Inferior parietal cortex (tissue), 1 donor: ENCODE measurements around the gene DIAPH1.

Experiments used
- DNase-seq: peaks from one replicate; pipeline ENCODE4 v3.0.0-alpha.2; 2016; ENCODE audit errors: extremely low spot score

The DIAPH1 gene

DNA sequence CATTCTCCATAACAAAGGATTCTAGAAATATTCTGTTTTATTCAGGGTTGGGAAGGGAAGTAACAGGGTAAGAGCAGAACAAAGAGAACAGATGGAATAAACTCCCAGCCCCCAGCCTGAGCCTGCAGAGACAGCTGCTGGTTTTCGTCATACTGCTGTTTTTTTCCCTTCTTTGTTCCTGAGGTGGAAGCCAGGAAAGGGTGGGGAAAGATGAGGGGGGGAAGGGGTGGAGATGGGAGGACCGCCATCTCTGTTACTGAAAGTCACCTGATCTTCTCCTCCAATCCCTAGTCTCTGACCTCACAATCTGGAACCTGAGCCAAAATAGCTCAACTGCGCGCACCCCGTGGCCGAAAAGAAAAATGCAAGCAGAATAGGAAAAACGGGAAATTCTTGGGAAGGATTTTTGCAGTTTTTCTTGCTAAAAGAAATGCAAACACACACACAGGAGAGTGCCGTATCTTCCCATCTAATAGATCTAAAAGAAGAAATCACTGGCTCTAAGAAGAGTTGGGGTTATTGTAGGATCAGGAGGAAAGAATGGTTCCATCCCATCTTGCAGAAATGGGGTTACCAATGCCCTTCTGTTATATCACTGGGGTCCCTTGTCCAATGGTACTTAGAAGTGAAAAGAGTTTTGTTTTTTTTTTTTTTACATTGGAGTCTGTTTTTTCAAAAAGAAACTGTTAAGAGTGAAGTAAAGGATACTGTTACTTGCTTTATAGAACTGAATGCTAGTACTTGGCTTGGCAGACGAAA, 57.9 kb downstream of the DIAPH1 start:
- DNase-seq, result peak; percentile 94

DNA sequence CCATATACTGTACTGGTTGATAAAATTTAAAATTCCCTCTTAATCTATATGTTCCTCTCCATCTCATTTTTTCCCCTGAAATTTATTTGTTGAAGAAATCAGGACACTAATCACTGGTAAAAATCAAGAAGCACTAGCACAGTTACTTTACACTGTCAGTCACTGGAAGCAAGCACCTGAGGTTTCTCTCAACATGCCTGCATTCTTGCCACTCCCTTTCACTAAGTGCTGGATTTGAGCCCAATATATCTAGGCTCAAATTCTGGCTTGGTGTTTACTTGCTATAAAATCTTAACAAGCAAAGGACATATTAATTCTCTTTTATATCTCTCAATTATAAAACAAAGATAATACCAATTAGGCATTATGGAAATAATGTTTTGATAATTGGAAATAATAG, 58.6 kb downstream of the DIAPH1 start:
- DNase-seq, result no peak

DNA sequence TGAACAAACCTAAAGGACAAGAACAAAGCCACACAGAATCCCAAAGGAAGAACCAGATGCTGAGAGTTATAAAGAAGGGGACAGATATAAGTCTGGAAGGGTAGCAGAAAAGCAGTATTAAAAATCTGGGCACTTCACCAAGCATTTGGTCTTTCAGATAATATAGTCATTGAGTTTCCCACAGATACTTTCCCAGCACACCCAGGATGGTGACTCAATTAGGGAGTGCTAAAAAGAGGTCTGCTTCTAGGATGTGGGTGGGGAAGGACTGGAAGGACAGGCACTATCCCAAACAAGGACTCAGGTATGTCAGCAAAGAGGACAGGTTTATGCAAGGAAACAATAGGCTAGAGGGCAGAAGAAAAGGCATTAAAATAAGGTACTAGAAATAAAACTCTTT, 59.3 kb downstream of the DIAPH1 start:
- no peak for DNase-seq

DNA sequence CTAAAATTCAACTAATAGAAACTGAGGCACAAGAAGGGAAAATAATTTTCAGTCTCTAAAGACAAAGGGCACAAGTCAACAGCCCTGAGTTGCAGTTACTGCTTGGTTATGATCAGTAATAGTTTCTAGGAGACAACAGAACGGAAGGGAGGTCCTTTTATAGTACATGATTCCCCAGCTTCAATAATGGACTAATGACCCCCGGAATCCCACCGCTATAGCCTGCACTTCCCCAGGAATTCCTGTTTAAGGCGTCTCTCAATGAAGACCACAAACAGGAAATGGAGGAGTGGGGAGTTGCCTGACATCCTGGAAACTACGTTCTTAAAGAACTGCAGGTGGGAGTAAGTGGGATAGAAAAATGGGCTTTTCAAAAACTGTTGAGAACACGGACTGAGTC, 60.6 kb downstream of the DIAPH1 start:
- no peak for DNase-seq

DNA sequence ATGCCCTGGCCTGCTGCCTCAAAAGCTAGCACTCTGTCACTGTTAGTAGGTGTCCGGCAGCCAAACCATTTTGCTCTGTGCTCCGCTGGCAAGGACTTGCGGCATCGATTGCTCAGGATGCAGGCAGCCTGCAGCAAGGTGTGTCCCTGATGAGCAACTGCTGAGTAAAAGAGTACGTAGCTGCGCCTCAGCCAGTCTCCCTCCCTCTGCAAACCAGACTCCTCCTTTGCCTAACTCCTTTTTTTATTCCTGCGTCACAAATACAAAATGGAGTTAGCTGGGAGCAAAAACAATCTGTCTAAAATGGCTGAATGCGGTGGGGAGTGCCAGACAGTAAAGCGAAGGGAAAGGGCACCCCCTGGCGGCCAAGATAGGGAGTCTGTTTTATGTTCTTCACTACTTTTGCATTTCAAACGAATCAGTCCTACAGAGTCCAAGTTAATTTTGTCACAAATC, 61.1 kb downstream of the DIAPH1 start:
- DNase-seq, result peak; percentile 93

DNA sequence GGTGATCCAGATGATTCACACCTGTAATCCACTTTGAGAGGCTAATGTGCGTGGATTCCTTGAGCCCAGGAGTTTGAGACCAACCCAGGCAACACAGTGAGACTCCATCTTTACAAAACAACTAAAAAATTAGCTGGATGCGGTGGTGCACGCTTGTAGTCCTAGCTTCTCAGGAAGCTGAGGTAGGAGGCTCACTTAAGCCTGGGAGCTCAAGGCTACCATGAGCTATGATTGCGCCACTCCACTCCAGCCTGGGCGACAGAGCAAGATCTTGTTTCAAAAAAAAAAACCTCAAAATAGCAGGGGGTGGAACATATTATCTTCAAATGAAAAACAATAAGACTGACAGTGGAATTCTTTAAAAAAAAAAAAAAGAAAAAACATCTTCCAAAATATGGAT, 70.9 kb downstream of the DIAPH1 start:
- no peak for DNase-seq

GRCh38 chr5:141547488-141547887, 71.3 kb downstream of the DIAPH1 start:
- DNase-seq, result no peak

DNA sequence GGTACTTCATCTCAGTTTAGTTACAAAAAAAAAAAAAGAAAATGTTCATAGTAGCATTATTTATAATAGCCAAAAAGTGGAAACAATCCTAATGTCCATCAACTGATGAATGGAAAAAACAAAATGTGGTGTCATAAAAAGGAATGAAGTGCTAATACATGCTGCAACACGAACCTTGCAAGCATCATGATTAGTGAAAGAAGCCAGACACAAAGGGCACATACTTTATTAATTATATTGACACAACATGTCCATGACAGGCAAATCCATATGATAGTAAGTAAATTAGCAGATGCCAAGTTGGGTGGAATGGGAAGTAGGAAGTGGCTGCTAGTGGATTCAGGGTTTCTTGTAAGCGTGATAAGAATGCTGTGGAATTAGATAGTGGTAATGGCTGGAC, 75.7 kb downstream of the DIAPH1 start:
- no peak for DNase-seq

DNA sequence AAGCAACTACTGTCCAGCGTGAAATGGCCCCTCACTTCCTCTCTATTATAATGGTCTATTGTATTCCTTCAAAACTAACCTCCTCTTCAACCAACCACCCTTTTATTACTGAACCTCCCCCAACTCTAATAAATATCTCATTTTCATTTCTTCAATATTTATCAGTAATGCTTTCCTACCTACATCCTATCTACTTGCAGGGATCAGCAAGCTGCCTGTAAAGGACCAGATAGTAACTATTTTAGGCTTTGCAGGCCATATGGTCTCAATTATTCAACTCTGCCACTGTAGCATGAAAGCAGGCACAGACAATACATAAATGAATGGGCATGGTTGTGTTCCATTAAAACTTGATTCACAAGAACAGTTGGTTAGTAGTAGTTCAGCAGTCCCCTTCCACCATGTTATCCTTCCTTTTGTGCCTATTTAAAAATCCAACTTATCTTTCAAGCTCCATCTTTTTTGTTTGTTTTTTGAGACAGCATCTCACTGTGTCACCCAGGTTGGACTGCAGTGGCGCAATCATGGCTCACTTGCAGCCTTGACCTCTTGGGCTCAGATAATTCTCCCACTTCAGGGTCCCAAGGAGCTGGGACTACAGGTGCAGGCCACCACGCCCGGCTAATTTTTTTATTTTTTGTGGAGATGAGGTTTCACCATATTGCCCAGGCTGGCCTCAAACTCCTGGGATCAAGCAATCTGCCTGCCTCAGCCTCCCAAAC, 84.1 kb downstream of the DIAPH1 start:
- DNase-seq, result no peak

GRCh38 chr5:141533897-141534296, 84.9 kb downstream of the DIAPH1 start:
- DNase-seq, result no peak

DNA sequence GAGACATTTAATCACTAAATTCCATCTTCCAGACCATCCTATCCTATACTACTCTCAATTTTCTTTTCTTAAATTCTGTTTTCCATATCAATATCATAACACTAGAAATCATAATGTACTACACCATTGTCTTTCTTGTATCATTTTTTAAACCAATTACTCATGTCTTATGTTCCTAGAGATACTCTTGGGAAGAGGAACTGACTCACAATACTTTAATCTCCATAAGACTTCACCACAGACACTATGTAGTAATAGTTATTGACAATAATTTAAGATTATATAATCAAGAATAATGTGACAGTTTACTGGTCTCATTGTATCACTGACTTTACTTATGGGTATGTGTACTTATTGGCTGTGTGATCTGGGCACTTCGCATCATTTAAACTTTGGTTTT, 86.1 kb downstream of the DIAPH1 start:
- no peak for DNase-seq

DNA sequence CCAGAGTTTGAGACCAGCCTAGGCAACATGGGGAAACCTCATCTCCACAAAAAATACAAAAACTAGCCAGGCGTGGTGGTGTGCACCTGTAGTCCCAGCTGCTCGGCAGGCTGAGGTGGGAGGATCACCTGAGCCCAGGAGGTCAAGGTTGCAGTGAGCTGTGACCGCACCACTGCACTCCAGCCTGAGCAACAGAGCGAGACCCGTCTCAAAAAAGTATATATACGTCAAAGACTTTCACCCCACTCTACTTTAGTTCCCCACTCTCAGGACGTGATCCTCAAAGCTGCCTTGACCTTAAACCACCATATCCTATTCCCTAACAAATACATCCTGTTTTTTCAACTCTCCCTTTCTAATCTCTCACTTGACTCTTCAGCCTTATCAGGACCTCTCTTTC, 88.9 kb downstream of the DIAPH1 start:
- no peak for DNase-seq

DNA sequence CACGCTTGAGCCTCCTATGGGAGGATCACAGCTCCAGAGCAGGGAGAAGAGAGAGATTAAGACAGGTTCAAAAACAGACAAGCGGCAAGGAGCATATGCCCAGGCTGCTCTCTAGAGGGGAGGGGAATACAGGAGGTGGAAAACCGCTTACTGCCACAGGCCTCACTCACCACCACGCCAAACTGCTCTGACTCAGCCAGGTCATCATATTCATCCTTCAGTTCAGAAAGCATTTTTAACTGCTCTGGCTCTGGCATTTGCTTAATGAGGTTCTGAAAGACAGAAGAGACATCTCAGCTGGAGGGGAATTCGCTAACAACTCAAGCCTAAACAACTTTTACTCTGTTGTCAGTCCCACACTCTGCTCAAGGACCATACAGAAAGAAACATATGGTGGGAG, 89.8 kb downstream of the DIAPH1 start:
- no peak for DNase-seq

DNA sequence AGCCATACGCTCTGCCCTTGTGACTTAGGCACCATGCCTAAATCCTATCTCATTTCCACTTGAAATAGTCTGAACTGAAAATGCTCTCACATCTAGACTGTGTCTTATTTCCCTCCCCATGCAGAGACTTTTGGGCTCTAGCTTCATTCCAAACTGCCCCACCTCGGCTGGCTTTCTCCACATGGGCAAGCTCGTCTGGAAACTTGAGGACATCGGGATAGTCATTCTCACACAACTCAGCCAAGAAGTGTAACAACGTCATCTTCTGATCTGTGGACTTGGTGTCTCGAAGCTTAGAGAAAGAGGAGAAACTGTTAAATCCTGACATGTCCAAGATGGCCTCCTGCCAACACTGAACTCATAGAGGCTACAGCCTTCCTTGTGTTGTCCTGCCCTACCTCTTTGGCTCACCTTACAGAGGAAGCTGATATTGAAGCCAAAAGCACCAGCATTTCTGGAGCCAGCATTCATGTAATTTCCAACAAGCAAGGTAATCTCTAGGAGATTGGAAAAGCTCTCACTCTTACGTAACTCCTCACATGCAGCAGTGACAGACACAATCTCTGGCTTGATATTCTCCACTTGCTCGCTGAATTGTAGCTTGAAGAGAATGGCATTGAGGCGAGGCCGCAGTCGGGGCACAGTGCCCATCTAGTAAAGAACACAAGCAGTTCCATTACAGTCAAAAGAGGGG, 90.4 kb downstream of the DIAPH1 start:
- DNase-seq, result peak; percentile 33

DNA sequence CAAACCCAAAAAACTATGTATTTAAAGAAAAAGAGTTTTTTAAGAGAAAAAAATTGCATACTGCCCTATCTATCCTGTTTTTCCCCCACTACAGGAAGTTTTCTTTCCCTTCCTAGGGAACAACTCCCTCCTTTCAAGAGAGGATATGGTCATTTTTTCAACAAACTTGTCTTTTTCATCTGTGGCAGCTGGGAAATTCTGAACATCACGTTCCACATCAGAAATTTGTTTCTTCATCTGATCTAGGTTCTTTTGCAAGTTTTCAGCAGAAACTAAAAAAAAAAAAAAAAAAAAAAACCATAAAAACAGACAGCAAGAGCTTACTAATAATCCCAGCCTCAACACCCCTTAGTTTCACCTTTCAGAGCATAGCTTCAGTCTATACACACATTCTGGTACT, 91.4 kb downstream of the DIAPH1 start:
- DNase-seq, result no peak

- DNase-seq, result no peak
Observed at GRCh38 chr5:141525653-141526052, 93.1 kb downstream of the DIAPH1 start.

GRCh38 chr5:141524604-141525597, 93.9 kb downstream of the DIAPH1 start:
- DNase-seq, result peak; percentile 92

DNA sequence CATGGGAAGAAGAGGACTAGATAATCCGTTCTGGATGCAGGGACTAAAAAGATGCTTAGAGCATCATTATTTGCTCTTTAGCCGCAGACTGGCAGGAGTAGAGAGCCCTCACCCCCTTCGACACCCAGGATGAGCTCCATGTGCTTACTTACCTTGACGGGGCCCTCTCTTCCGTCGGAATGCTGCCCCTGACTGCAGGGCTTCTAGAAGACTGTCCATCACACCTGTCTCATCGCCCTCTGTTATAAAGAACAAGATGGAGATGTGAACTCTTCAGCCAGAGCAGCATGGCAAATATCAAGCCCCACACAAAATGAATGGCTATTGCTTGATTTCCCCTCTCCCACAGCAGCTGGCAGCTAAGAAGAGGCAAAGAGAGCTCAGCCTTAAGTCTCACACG, 94.8 kb downstream of the DIAPH1 start:
- DNase-seq, result peak; percentile 12

- no peak for DNase-seq
Observed at GRCh38 chr5:141522301-141522700, 96.5 kb downstream of the DIAPH1 start.

- DNase-seq, result peak; percentile 86
Observed at GRCh38 chr5:141521244-141521781, 97.5 kb downstream of the DIAPH1 start.
